Endothelial cell of umbilical vein (primary cell): Measurements from ENCODE around the gene CALN1. TPM values are rescaled to one million over a fixed set of nuclear protein-coding genes. Genes with fewer than 3 reads are reported as not detected.

Source experiments
- BruUV-seq: library from RNA; stranded (reverse); fragments of 400-500 nt; replicated peaks from 2 replicates; lab custom pipeline; 2021; lab: Mats Ljungman, UMichigan
- CTCF ChIA-PET: fragments of 300-600, 350-600 bp; sonication (Branson Sonifier 250); formaldehyde crosslinking; loops from one replicate; lab custom pipeline; 2021; ENCODE audit warnings: antibody characterized with exemption, inconsistent platforms; lab: Charles Lee
- POLR2A ChIA-PET: fragments of 300-600, 350-600 bp; sonication (Branson Sonifier 250); formaldehyde crosslinking; loops from one replicate; lab custom pipeline; 2021; ENCODE audit warnings: antibody characterized with exemption, inconsistent platforms; lab: Charles Lee
- DNase-seq: peaks from one replicate; pipeline ENCODE4 v3.0.0-alpha.2; 2011; ENCODE audit warnings: low read depth, low spot score
- FAIRE-seq: peaks from 2 replicates; lab custom pipeline; 2011; peaks lifted over from hg19 to GRCh38; lab: Jason Lieb, UNC
- H2AFZ ChIP-seq: 2 replicates; pipeline ENCODE4 v1.6.0; 2012; ENCODE audit warnings: low read depth, low read length, control low read depth, inconsistent platforms
- H3K27ac ChIP-seq: 2 replicates; pipeline ENCODE4 v1.5.1; 2011; ENCODE audit warnings: low read depth, mild to moderate bottlenecking, control low read depth, low read length, moderate library complexity; ENCODE audit not compliant: insufficient read depth
- H3K27me3 ChIP-seq, 2 experiments: 2 replicates each; pipeline versions ENCODE4 v1.6.0 to v1.6.1; 2011; ENCODE audit warnings: low read length in 2 of 2, mixed read lengths in 1 of 2; ENCODE audit not compliant: control insufficient read depth in 2 of 2, insufficient read depth in 2 of 2
- H3K36me3 ChIP-seq, 2 experiments: 2 replicates in 1 of 2; 3 replicates in 1 of 2; pipeline ENCODE4 v1.5.1; 2011; ENCODE audit warnings: low read length in 2 of 2, mild to moderate bottlenecking in 1 of 2, moderate library complexity in 1 of 2; ENCODE audit not compliant: control insufficient read depth in 2 of 2, insufficient read depth in 2 of 2; ENCODE audit errors: extremely low read depth in 1 of 2
- H3K4me1 ChIP-seq: 3 replicates; pipeline ENCODE4 v1.5.1; 2011; ENCODE audit warnings: mild to moderate bottlenecking, low read length; ENCODE audit not compliant: control insufficient read depth, insufficient read depth; ENCODE audit errors: extremely low read depth
- H3K4me2 ChIP-seq: 2 replicates; pipeline ENCODE4 v1.6.1; 2011; ENCODE audit warnings: low read length, control low read depth, mixed read lengths; ENCODE audit not compliant: insufficient read depth
- H3K4me3 ChIP-seq, 3 experiments: fragments of 200-600 bp in 1 of 3; sonication (generic), shearing (Covaris generic) in 1 of 3; replicated peaks in 1 of 3; 2 replicates each; pipeline ENCODE4 v1.5.1; 2011 to 2016; ENCODE audit warnings: control low read depth in 3 of 3, low read length in 3 of 3, mild to moderate bottlenecking in 2 of 3, inconsistent platforms in 1 of 3, low read depth in 1 of 3, moderate library complexity in 1 of 3; ENCODE audit not compliant: insufficient read depth in 1 of 3
- H3K79me2 ChIP-seq: 2 replicates; pipeline ENCODE4 v1.6.0; 2012; ENCODE audit warnings: low read length, inconsistent platforms; ENCODE audit not compliant: control insufficient read depth, insufficient read depth
- H3K9ac ChIP-seq: replicated peaks from 2 replicates; pipeline ENCODE3; 2011; ENCODE audit warnings: low read length, control low read depth; ENCODE audit not compliant: insufficient read depth; ENCODE audit errors: extremely low read depth
- H3K9me1 ChIP-seq: replicated peaks from 3 replicates; pipeline ENCODE4 v1.6.0; 2011; ENCODE audit warnings: mild to moderate bottlenecking, low read length; ENCODE audit not compliant: control insufficient read depth, insufficient read depth; ENCODE audit errors: extremely low read depth
- H3K9me3 ChIP-seq: replicated peaks from 2 replicates; pipeline ENCODE4 v1.5.1; 2012; ENCODE audit warnings: low read length, inconsistent platforms; ENCODE audit not compliant: control insufficient read depth, insufficient read depth
- H4K20me1 ChIP-seq: replicated peaks from 2 replicates; pipeline ENCODE3; 2011; ENCODE audit warnings: mild to moderate bottlenecking, low read length; ENCODE audit not compliant: control insufficient read depth, insufficient read depth; ENCODE audit errors: extremely low read depth
- CTCF ChIP-seq, 2 donors: IDR thresholded peaks; 1 replicate in 1 of 2; 2 replicates in 1 of 2; pipeline ENCODE4 v1.5.1; 2011; ENCODE audit warnings: low read length in 2 of 2, mild to moderate bottlenecking in 2 of 2, moderate library complexity in 2 of 2, control low read depth in 1 of 2, inconsistent platforms in 1 of 2, low read depth in 1 of 2; ENCODE audit not compliant: insufficient read depth in 1 of 2; ENCODE audit errors: extremely low read depth in 1 of 2
- EZH2 ChIP-seq: IDR thresholded peaks from 2 replicates; pipeline ENCODE4 v1.6.1; 2012; ENCODE audit warnings: borderline replicate concordance, low read depth, mild to moderate bottlenecking, moderate library complexity, low read length, inconsistent platforms; ENCODE audit not compliant: severe bottlenecking
- FOS ChIP-seq: IDR thresholded peaks from 2 replicates; pipeline ENCODE4 v1.6.1; 2011; ENCODE audit warnings: mild to moderate bottlenecking, low read length, moderate library complexity, borderline replicate concordance; ENCODE audit not compliant: insufficient read depth
- GATA2 ChIP-seq: IDR thresholded peaks from 2 replicates; pipeline ENCODE4 v1.7.0; 2011; ENCODE audit warnings: low read depth, mild to moderate bottlenecking, moderate library complexity, mixed read lengths, low read length; ENCODE audit not compliant: insufficient read length, insufficient read depth
- JUN ChIP-seq: IDR thresholded peaks from 2 replicates; pipeline ENCODE4 v1.6.1; 2011; ENCODE audit warnings: borderline replicate concordance, low read depth; ENCODE audit not compliant: insufficient read length, insufficient read depth
- MAX ChIP-seq: IDR thresholded peaks from 2 replicates; pipeline ENCODE4 v1.6.1; 2011; ENCODE audit not compliant: insufficient read depth, insufficient read length
- MYC ChIP-seq: IDR thresholded peaks from one replicate; pipeline ENCODE4 v1.6.1; 2011; ENCODE audit warnings: mild to moderate bottlenecking, low read depth, low read length
- POLR2A ChIP-seq: IDR thresholded peaks from 2 replicates; pipeline ENCODE4 v1.6.1; 2012; ENCODE audit warnings: low read depth, mild to moderate bottlenecking, control low read depth, low read length
- POLR2AphosphoS5 ChIP-seq: IDR thresholded peaks from 2 replicates; pipeline ENCODE4 v1.6.1; 2012; ENCODE audit warnings: low read depth, mild to moderate bottlenecking, control low read depth, low read length, moderate library complexity; ENCODE audit not compliant: insufficient read depth
- dilution Hi-C: fragments of 300-500 bp; cut with MboI; formaldehyde crosslinking; loops from one replicate; pipeline ENCODE4 v1.15.0; 2019; ENCODE audit warnings: low sequenced_read_pairs; ENCODE audit not compliant: extremely low pct_ligation_motif_present
- intact Hi-C: fragments of 100-400 bp; cut with micrococcal nuclease; formaldehyde crosslinking; loops from one replicate; pipeline ENCODE4 v1.10.0; 2022
- polyA plus RNA-seq, 4 experiments: library from polyadenylated mRNA; depleted of rRNA in 3 of 4; stranded (reverse) in 3 of 4; unstranded in 1 of 4; fragments of >200 nt; gene quantifications; 2 replicates each; pipeline versions ENCODE4 v1.2.1 to v1.2.3, GENCODE V29; 2011 to 2012; ENCODE audit warnings: missing spikeins in 1 of 4
- total RNA-seq: library from RNA; stranded (reverse); gene quantifications from 2 replicates; pipeline ENCODE4 v1.2.3, GENCODE V29; 2021

Gene CALN1
- total and polyA plus RNA-seq, 2 donors (not counting 3 experiments of a cell fraction or from before 2014, with no cell fraction given): not detected

GRCh38 chr7:72019436-72019835, 392.7 kb downstream of the CALN1 start:
- H3K9me1 ChIP-seq: no peaks in the 10 kb centered on the region
- DNase-seq (no peak), FAIRE-seq (no peak)
- TF ChIP-seq CTCF (IDR thresholded peaks at IDR 0.05; ENCODE audit: extremely low read depth in 1 of 2, insufficient read depth in 1 of 2, low read depth in 1 of 2, low read length in 2 of 2) (no peak), POLR2AphosphoS5 (no peak), POLR2A (no peak), FOS (no peak), JUN (no peak), GATA2 (no peak), EZH2 (no peak), MYC (no peak), MAX (no peak)
- no TSS peak for BruUV-seq
- H3K27ac ChIP-seq: no peak overlapping the region
- ChIA-PET CTCF (no interaction called here), POLR2A (no interaction called here)
- H3K9me3 ChIP-seq: peaks cover 7% of the 10 kb centered on the region
- H3K79me2 ChIP-seq: no peaks in the 10 kb centered on the region
- H3K9ac ChIP-seq: no peak overlapping the region
- H3K4me3 ChIP-seq: no peak overlapping the region
- no peaks in the 10 kb centered on the region for H3K4me1 ChIP-seq
- no peaks in the 10 kb centered on the region for H3K36me3 ChIP-seq
- dilution Hi-C loops (no loop called here), intact Hi-C loops (no loop called here)
- H3K4me2 ChIP-seq: no peak overlapping the region
- no peaks in the 10 kb centered on the region for H3K27me3 ChIP-seq
- H2AFZ ChIP-seq: no peak overlapping the region
- H4K20me1 ChIP-seq: no peaks in the 10 kb centered on the region
